Stimulated activated naive CD4-positive, alpha-beta T cell (primary cell): ENCODE results near the gene NUP37.

ENCODE experiments used
- DNase-seq, 6 experiments: peaks; one replicate each; lab custom pipeline; 2025; lab: John Stamatoyannopoulos, UW

Gene NUP37

DNA sequence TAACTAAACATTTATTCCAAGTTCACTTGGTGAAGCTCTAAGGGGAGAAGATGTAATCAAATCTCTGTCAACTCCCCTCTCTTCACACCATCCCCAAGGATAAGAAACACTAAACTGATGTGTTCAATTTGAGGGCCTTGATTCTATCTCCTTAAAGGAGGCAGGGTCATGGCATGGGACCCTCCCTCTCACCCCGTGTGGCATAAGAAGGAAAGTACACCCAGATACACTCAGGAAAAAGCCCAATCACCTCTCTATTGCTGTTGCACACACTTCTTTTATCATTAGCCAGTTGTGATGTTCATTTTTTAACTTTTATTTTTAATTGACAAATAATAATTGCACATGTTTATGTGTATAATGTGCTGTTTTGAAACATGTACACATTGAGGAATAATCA lies 93.2 kb downstream of the NUP37 start:
- DNase-seq: no peak

DNA sequence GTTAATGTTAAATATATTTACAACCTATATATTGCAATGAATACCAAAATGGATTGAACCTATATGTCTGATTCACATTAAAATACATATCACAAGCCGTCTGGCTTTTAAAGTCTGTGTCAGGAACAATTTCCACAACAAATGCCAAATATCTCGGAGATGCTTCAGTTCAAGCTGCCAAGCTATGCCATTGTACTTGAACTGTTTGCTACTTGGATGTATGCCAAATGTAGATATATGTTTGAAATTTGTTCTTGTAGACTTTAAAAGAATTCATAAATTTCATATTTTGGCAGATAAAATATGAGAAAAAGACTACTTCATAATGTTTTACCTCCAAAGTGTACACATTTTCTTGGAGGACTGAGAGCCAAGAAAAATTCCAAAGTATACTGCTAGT lies 95.1 kb downstream of the NUP37 start:
- no peak for DNase-seq

DNA sequence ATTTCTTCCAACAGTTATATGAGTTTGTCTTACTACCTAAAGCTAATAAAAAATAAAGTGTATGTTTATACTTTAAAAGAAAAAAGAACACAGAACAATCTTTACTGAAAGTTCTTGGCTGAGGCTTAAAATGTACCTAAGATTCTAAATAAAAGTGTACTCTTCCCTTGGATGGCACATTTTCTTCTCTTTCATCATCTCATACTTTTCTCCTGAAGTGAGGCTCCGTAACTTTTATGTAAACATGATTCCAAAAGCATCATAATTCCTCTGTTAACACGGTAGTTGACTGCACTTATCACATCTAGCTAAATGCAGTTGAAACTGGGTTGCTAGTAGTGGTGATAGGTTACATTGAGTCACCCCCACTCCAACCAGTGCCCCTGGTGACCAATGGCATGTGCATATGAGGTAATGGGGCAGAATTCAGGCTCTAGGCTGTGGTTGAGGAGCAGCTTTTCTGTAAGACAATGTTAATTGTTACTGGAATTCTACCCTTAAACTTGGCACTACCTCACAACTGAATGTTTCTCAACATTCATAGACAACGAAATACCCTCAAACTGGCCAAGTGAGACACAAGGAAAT lies 96.5 kb downstream of the NUP37 start:
- DNase-seq: no peak
